Vagina (tissue), 2 donors: ENCODE results near the gene AGBL1.

Source experiments
- CTCF ChIP-seq, 3 experiments: fragments of 450-650 bp in 2 of 3; fragments of 200-600 bp in 1 of 3; sonication (generic) in 1 of 3; IDR thresholded peaks; one replicate each; pipeline ENCODE4 v1.5.1; 2017 to 2019; ENCODE audit warnings: antibody characterized with exemption in 3 of 3, mild to moderate bottlenecking in 2 of 3, moderate library complexity in 2 of 3
- POLR2A ChIP-seq, 2 donors: fragments of 450-650 bp; IDR thresholded peaks; one replicate each; pipeline ENCODE4 v1.6.1; 2017; ENCODE audit warnings: antibody characterized with exemption in 2 of 2, mild to moderate bottlenecking in 2 of 2, moderate library complexity in 2 of 2

- TF ChIP-seq CTCF (IDR thresholded peaks at IDR 0.05): no peak
- TF ChIP-seq POLR2A (IDR thresholded peaks at IDR 0.05): no peak
Observed at GRCh38 chr15:86213888-86214287, 134.2 kb downstream of the AGBL1 start.
